ENCODE measurements around the gene CDV3.
"Not testable (repeated sequence)": the region's sequence is repeated elsewhere in the genome, so short reads cannot be mapped to it uniquely, and the experiment has no call there.

GRCh38 chr3:133551589-133551988 is 21.9 kb upstream of the CDV3 start:
- not testable (repeated sequence) for TF ChIP-seq CEBPB (IDR thresholded peaks at IDR 0.05; ENCODE audit: borderline replicate concordance in 1 of 2, low read depth in 2 of 2, low read length in 2 of 2); CTCF (IDR thresholded peaks at IDR 0.05 in 2 of 3, conservative IDR thresholded peaks at IDR 0.05 in 1 of 3; ENCODE audit: control insufficient read depth in 2 of 3, extremely low read depth in 1 of 3, insufficient read depth in 1 of 3, low read depth in 3 of 3, low read length in 3 of 3); FOS (IDR thresholded peaks at IDR 0.05; ENCODE audit: borderline replicate concordance, extremely low read depth, insufficient read length); USF2 (IDR thresholded peaks at IDR 0.05; ENCODE audit: borderline replicate concordance, low read depth, low read length); EZH2 (IDR thresholded peaks at IDR 0.05; ENCODE audit: borderline replicate concordance, control insufficient read depth, low read depth, low read length)

Measured in GM12878 (cell line).